ENCODE measurements around the gene C15orf39.

The C15orf39 gene

DNA sequence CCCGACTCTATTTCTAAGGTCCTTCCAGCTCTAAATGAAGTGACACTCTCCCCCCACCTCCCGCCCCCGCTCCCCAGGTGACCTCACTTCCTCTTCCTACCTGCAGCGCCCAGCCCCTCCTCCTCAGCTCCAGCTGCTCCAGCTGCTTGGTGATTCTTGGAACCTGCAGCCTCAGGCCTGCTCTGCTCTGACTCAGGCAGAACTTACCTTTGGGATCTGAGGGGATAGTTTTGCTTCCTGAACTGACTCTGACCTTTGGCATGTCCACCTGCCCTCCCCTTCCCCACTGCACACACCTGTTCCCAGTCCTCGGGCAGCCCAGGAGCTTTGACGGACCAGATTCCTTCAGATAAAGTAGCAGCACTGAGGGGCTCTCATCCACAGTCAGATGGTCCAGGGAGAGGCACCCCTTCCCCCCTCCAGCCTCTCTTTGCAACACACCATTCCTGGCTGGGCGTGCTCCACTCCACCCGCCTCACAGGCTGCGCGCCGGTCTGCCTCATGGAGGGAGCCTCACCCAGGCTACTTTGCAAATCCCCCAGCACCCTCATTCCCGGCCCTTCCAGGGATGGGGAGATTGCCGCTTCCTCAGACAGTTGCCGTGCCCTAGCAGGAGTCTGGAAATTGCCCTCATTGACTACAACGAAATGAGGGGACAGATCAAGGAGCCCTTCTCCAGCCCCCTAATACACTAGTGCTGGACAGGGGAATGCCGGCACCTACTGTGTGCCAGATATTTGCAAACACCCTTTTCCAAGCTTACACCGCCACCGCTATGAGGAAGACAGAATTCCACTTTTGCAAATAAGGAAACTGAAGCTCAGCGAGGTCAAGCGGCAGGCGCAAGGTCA, 692 bp upstream of the C15orf39 start:
- peak overlapping the region; percentile 89 for H3K4me3 ChIP-seq (ENCODE audit: low read depth, low read length)
- no peaks in the 10 kb centered on the region for H3K27me3 ChIP-seq (ENCODE audit: control insufficient read depth, insufficient read depth, low read length)
- no peaks in the 10 kb centered on the region for H3K9me3 ChIP-seq (ENCODE audit: control insufficient read depth, insufficient read depth, low read length)
- H3K4me1 ChIP-seq (ENCODE audit: control insufficient read depth, insufficient read depth, low read length): peaks cover 14% of the 10 kb centered on the region
- peaks cover 1% of the 10 kb centered on the region for H3K36me3 ChIP-seq (ENCODE audit: control insufficient read depth, insufficient read depth, low read length)
- H3K9ac ChIP-seq (ENCODE audit: low read depth, low read length): peak overlapping the region; percentile 61

DNA sequence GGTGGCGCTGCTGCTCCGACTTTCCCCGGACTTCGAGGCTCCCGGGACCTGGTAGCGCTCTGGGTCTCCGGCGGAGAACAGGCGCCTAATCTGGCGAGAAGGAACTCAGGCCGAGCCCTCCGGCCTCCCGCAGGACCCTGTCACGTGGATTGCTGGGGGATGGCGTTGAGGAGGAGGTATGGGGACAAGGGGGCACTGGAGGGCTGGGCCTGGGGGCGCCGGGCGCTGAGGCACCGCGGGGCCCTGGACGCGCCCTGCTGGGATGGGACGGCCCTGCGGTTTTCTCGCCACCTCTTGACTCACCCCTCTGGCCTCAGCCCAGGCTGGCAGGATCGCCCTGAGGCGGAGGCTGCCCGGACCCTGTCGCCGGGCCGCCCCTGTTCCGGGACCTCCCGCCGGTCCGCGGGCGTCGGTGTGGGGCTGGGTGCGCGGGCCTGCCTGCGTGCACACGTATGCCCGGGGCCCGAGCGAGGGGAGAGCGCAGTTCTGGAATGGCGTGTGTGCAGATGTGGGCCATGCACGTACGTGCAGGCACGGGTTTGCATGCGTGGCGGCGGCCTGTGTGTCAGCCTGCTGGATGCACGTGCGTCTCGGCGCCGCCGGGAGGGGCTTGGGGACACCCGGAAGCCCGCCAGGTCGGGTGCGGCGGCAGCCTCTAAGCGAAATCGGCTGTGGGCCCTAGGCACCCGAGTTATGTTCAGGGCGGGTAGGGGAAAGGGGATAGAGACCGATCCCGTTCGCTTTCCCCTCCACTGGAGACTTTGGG, 752 bp downstream of the C15orf39 start:
- H3K4me1 ChIP-seq (ENCODE audit: control insufficient read depth, insufficient read depth, low read length): peaks cover 10% of the 10 kb centered on the region
- H3K36me3 ChIP-seq (ENCODE audit: control insufficient read depth, insufficient read depth, low read length): peaks cover 14% of the 10 kb centered on the region
- no peaks in the 10 kb centered on the region for H3K9me3 ChIP-seq (ENCODE audit: control insufficient read depth, insufficient read depth, low read length)
- H3K4me3 ChIP-seq (ENCODE audit: low read depth, low read length): peak overlapping the region; percentile 81
- H3K27me3 ChIP-seq (ENCODE audit: control insufficient read depth, insufficient read depth, low read length): no peaks in the 10 kb centered on the region
- H3K9ac ChIP-seq (ENCODE audit: low read depth, low read length): peak overlapping the region; percentile 80

DNA sequence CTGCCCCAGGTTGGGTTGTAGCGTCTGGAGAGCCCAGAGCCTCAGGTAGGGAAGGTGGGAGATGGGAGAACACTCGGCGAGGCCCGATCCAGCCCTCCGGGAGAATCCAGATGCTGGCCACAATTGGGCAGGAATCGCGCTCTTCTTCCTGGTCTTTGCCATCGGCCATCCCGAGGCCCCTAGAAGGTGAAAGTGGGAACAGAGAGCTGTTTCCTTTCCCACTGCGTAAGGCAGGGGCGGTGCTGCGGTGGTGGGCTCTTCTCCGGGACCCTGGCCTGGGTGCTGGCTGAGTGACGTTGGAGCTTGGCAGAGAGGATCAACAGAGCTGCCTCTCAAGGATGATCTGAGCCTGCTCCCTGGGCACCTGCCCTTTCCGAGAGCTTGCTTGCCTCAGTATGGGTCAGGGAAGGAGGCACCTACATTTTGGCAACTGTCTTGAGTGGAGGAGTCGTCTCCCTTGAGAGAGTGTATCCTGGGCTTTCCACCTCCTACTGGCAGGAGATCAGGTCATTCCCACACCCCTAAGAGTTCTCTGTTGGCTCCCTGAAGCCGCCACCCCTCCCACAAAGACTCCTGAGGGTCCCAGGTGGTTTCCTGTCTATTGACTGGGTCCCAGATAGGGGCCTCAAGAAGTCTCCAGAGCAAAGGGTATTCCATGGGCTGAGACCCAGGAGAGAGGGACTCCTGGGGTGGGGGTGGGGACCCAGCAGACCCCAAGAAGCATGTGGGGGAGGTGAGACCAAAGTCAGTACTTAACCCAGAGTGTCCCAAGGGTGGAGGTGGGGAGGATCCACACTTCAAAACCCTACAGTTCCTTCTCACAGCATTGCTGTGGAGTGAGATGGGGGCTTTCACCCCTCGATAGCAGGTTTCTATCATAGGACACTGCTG, 1.6 kb downstream of the C15orf39 start:
- no peaks in the 10 kb centered on the region for H3K9me3 ChIP-seq (ENCODE audit: control insufficient read depth, insufficient read depth, low read length)
- peaks cover 22% of the 10 kb centered on the region for H3K36me3 ChIP-seq (ENCODE audit: control insufficient read depth, insufficient read depth, low read length)
- peaks cover 10% of the 10 kb centered on the region for H3K4me1 ChIP-seq (ENCODE audit: control insufficient read depth, insufficient read depth, low read length)
- no peaks in the 10 kb centered on the region for H3K27me3 ChIP-seq (ENCODE audit: control insufficient read depth, insufficient read depth, low read length)
- peak overlapping the region; percentile 80 for H3K9ac ChIP-seq (ENCODE audit: low read depth, low read length)
- H3K4me3 ChIP-seq (ENCODE audit: low read depth, low read length): peak overlapping the region; percentile 81

DNA sequence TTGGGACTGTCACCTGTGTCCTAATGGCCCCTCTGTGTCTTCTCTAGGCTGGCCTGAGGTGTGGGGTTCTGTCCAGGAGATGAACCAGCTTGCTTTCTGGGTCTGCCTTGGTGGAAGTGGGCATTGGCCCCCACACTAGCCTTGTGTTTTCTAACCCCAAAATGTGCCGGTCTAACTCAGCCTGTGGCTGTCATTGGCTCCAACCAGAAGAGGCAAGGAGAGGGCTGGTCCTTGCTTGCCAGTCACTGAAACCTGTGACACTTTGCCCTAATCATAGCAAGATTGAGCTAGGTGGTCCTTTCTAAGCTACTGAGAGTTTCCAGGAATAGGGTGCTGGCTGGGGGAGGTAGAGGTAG, 2.2 kb downstream of the C15orf39 start:
- Histone ChIP-seq H3K27me3 (ENCODE audit: control insufficient read depth, insufficient read depth, low read length) (no peaks in the 10 kb centered on the region), H3K4me3 (ENCODE audit: low read depth, low read length) (peak overlapping the region; percentile 81), H3K36me3 (ENCODE audit: control insufficient read depth, insufficient read depth, low read length) (peaks cover 28% of the 10 kb centered on the region), H3K4me1 (ENCODE audit: control insufficient read depth, insufficient read depth, low read length) (peaks cover 10% of the 10 kb centered on the region), H3K9me3 (ENCODE audit: control insufficient read depth, insufficient read depth, low read length) (no peaks in the 10 kb centered on the region), H3K9ac (ENCODE audit: low read depth, low read length) (no peak overlapping the region)

DNA sequence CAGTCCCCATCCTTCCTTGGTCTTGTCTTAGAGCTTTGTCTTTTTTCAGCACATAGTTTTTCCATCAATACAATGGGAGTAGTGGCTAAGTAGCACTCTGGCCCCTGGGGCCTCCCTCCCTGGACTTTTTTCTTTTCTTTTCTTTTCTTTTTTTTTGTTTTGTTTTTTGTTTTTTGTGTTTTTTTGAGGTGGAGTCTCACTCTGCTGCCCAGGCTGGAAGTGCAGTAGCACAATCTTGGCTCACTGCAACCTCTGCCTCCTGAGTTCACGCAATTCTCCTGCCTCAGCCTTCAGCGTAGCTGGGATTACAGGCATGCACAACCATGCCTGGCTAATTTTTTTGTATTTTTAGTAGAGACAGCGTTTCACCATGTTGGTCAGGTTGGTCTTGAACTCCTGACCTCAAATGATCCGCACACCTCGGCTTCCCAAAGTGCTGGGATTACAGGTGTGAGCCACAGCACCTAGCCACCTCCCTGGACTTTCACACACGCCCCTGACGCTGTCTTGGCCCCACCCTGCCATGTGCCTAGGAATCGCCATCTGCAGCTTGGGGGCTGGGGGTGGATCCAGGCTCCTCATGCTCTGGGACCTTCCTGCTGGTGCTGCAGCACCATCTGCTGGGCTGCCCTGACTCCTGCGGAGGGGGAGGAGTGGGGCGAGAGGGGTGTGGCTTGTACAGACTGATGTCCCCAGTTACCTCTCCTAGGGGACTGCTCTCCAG, 2.8 kb downstream of the C15orf39 start:
- H3K9ac ChIP-seq (ENCODE audit: low read depth, low read length): no peak overlapping the region
- H3K36me3 ChIP-seq (ENCODE audit: control insufficient read depth, insufficient read depth, low read length): peaks cover 33% of the 10 kb centered on the region
- no peak overlapping the region for H3K4me3 ChIP-seq (ENCODE audit: low read depth, low read length)
- H3K4me1 ChIP-seq (ENCODE audit: control insufficient read depth, insufficient read depth, low read length): peaks cover 10% of the 10 kb centered on the region
- H3K9me3 ChIP-seq (ENCODE audit: control insufficient read depth, insufficient read depth, low read length): no peaks in the 10 kb centered on the region
- no peaks in the 10 kb centered on the region for H3K27me3 ChIP-seq (ENCODE audit: control insufficient read depth, insufficient read depth, low read length)

DNA sequence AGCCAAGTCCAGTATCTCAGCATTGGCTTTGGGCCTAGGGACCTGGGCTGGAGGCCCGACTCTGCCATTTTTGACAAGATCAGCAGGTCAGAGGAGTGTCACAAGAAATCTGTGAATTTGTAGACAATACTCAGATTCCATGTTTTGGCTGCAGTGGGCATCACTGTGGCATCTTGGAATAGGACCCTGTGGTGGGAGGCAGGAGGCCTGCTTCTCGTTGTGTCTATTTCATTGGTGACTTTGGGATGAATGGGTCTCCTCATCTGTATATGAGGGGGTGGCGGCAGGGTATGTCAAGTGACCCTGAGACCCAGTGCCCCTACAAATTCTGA, 3.3 kb downstream of the C15orf39 start:
- peaks cover 38% of the 10 kb centered on the region for H3K36me3 ChIP-seq (ENCODE audit: control insufficient read depth, insufficient read depth, low read length)
- H3K9me3 ChIP-seq (ENCODE audit: control insufficient read depth, insufficient read depth, low read length): no peaks in the 10 kb centered on the region
- peaks cover 8% of the 10 kb centered on the region for H3K4me1 ChIP-seq (ENCODE audit: control insufficient read depth, insufficient read depth, low read length)
- no peak overlapping the region for H3K9ac ChIP-seq (ENCODE audit: low read depth, low read length)
- no peak overlapping the region for H3K4me3 ChIP-seq (ENCODE audit: low read depth, low read length)
- H3K27me3 ChIP-seq (ENCODE audit: control insufficient read depth, insufficient read depth, low read length): no peaks in the 10 kb centered on the region

DNA sequence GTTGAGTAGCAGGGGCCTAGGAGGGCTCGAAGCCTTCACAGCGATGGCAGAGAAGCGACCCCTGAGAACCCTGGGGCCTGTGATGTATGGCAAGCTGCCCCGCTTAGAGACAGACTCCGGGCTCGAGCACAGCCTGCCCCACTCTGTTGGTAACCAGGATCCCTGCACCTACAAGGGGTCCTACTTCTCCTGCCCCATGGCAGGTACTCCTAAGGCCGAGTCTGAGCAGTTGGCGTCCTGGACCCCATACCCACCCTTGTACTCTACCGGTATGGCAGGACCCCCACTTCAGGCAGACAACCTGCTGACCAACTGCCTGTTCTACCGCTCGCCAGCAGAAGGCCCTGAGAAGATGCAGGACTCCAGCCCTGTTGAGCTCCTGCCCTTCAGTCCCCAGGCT, 4.3 kb downstream of the C15orf39 start:
- Histone ChIP-seq H3K27me3 (ENCODE audit: control insufficient read depth, insufficient read depth, low read length) (no peaks in the 10 kb centered on the region), H3K4me3 (ENCODE audit: low read depth, low read length) (no peak overlapping the region), H3K9me3 (ENCODE audit: control insufficient read depth, insufficient read depth, low read length) (no peaks in the 10 kb centered on the region), H3K9ac (ENCODE audit: low read depth, low read length) (no peak overlapping the region), H3K36me3 (ENCODE audit: control insufficient read depth, insufficient read depth, low read length) (peaks cover 48% of the 10 kb centered on the region), H3K4me1 (ENCODE audit: control insufficient read depth, insufficient read depth, low read length) (peaks cover 7% of the 10 kb centered on the region)

DNA sequence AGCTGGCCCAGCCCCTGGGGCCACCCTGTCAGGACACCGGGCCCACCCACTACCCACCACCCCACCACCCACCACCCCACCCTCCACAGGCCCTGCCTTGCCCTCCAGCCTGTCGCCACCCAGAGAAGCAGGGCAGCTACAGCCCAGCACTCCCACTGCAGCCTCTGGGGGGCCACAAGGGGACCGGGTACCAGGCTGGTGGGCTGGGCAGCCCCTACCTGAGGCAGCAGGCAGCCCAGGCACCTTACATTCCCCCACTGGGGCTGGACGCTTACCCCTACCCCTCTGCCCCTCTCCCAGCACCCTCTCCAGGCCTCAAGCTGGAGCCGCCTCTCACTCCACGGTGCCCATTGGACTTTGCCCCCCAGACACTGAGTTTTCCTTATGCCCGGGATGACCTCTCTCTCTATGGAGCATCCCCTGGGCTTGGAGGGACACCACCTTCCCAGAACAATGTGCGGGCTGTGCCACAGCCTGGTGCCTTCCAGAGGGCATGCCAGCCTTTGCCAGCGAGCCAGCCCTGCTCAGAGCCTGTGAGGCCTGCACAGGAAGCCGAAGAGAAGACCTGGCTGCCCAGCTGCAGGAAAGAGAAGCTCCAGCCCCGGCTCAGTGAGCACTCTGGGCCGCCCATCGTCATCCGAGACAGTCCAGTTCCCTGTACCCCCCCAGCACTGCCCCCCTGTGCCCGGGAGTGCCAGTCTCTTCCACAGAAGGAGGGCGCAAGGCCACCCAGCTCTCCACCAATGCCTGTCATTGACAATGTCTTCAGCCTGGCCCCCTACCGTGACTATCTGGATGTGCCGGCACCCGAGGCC, 5.3 kb downstream of the C15orf39 start:
- no peak overlapping the region for H3K4me3 ChIP-seq (ENCODE audit: low read depth, low read length)
- H3K36me3 ChIP-seq (ENCODE audit: control insufficient read depth, insufficient read depth, low read length): peaks cover 57% of the 10 kb centered on the region
- H3K4me1 ChIP-seq (ENCODE audit: control insufficient read depth, insufficient read depth, low read length): peaks cover 7% of the 10 kb centered on the region
- no peaks in the 10 kb centered on the region for H3K27me3 ChIP-seq (ENCODE audit: control insufficient read depth, insufficient read depth, low read length)
- H3K9me3 ChIP-seq (ENCODE audit: control insufficient read depth, insufficient read depth, low read length): no peaks in the 10 kb centered on the region
- no peak overlapping the region for H3K9ac ChIP-seq (ENCODE audit: low read depth, low read length)

DNA sequence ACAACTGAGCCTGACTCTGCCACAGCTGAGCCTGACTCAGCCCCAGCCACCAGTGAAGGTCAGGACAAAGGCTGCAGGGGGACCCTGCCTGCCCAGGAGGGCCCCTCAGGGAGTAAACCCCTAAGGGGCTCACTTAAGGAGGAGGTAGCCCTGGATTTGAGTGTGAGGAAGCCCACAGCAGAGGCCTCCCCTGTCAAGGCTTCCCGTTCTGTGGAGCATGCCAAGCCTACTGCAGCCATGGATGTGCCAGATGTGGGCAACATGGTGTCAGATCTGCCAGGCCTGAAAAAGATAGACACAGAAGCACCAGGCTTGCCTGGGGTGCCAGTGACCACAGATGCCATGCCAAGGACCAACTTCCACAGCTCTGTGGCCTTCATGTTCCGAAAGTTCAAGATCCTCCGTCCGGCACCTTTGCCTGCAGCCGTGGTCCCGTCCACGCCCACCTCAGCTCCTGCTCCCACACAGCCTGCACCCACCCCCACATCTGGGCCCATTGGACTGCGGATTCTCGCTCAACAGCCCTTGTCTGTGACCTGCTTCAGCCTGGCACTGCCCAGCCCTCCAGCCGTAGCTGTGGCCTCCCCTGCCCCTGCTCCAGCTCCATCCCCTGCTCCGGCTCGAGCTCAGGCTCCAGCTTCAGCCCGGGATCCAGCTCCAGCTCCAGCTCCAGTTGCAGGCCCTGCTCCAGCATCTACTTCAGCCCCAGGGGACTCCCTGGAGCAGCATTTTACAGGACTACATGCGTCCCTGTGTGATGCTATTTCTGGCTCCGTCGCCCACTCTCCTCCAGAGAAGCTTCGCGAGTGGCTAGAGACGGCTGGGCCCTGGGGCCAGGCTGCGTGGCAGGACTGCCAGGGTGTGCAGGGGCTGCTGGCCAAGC, 6.2 kb downstream of the C15orf39 start:
- Histone ChIP-seq H3K4me1 (ENCODE audit: control insufficient read depth, insufficient read depth, low read length) (peaks cover 7% of the 10 kb centered on the region), H3K9ac (ENCODE audit: low read depth, low read length) (no peak overlapping the region), H3K36me3 (ENCODE audit: control insufficient read depth, insufficient read depth, low read length) (peaks cover 64% of the 10 kb centered on the region)

More for the DNA sequence above, 6.2 kb downstream of the C15orf39 start:
- no peaks in the 10 kb centered on the region for H3K27me3 ChIP-seq (ENCODE audit: control insufficient read depth, insufficient read depth, low read length)
- no peak overlapping the region for H3K4me3 ChIP-seq (ENCODE audit: low read depth, low read length)
- no peaks in the 10 kb centered on the region for H3K9me3 ChIP-seq (ENCODE audit: control insufficient read depth, insufficient read depth, low read length)

Measured in iPS-15b (cell line).